ENCODE results near the gene STK24.
A peak's percentile ranks its signal among the peaks of the same experiment; 100 is the strongest.

Gene STK24

DNA sequence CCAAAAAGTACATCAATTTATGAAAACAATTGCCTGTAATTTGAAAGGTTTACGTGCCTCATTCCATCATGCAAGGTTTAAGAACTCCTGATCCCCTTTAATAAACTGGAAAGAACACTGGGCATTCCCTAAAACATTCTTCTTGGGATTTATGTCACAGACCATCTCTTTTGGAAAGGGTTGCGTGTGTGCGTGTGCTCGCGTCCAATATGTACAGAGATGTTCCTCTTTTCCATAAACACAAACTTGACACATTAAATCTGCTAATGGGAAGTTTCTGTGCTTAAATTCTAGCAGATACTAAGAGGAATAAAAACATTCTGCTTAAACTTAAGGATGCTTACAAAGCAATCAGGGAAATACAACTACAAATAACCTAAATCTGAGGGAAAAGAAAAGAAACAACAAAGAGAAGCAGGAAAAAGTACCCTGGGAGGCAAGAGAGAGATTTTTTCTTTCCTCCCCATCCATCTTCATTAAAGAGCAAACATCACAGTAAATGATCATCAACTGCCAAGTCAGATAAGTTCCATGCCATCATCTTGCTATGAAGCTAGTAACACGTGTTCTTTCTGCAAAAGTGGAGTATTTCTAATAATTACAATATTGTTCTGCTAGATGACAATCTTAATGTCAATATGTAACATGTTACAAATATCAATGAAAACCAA, 83.7 kb downstream of the STK24 start:
- DNase-seq (ENCODE audit: low read depth in 1 of 2, low spot score in 1 of 2) = no peak

- DNase-seq (ENCODE audit: low read depth in 1 of 2, low spot score in 1 of 2) = no peak
These were observed 84.4 kb downstream of the STK24 start for GRCh38 chr13:98492335-98493041.

DNA sequence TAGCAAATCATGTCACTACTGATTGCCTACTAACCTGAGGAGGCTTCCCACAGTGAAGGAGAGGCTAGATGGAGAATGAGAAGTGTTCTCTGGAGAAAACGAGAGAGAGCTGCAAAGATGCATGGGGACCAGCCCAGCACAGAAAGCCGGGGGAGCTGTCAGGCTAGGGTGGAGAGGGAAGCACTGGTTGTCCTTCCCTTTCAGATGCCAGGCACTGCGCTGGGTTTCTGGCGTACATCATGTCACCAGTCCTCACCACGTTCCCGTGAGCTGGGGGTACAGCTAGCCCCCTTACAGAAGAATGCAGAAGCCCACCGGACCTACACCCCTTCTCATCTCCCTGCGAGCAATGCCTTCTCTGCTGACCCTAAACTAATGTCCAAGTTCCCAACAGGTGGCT, 86.0 kb downstream of the STK24 start:
- DNase-seq (ENCODE audit: low read depth in 1 of 2, low spot score in 1 of 2) = no peak

- DNase-seq (ENCODE audit: low read depth in 1 of 2, low spot score in 1 of 2) = no peak
These were observed 86.6 kb downstream of the STK24 start for GRCh38 chr13:98490195-98490836.

DNA sequence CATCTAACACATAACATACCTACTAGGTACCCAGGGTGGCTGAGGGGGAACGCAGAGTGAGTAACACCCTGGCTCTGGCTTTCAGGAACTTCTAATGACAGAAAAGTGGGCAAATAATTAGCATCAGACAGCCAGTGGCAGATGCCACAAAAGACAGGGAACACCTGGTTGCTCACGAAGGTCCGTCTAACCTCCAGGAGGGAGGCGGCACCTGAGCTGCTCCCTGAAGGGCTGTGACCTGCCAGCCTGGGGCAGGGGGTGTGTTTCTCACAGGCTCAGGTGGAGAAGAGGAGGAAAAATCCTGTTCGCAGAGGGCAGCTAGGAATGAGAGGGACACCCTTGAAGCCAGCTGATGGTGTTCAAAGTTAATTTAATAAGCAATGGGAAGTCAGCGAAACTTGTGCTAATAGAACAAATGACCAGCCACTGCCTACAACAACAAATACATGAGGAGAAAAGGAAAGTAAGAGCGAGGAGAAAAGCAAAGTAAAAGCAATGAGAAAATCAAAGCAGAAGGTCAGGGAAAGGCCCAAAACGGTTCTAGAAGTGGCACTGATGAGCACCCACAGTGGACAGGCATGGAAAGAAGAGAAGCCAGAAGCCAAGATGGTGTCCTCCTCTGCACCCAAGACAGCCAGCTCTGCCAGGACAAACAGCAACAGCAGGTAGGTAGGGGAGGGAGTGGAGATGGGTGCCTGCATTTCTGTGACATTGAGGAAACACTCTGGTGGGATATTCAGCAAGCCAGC, 87.3 kb downstream of the STK24 start:
- DNase-seq (ENCODE audit: low read depth in 1 of 2, low spot score in 1 of 2) = no peak

DNA sequence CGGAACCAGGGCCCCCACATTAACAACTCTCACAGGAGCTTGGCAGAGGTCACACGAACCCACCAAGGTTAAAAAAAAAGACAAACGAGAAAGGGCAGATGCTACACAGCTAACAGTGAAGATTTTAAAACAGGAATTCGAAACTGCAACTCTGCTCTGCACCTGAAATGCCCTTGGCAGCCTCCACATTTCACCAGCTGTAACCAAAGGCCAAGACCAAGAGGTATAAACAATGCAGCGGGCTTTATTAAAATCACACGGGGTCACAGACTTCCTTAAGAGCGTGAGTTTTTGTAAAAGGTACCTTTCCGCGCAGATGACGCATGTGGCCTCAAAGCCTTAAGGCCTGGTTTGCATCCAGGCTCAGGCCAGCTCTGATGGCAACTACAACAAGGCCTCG, 88.2 kb downstream of the STK24 start:
- DNase-seq (ENCODE audit: low read depth in 1 of 2, low spot score in 1 of 2) = no peak

- no peak for DNase-seq (ENCODE audit: low read depth in 1 of 2, low spot score in 1 of 2)
These were observed 89.4 kb downstream of the STK24 start for GRCh38 chr13:98487522-98487921.

DNA sequence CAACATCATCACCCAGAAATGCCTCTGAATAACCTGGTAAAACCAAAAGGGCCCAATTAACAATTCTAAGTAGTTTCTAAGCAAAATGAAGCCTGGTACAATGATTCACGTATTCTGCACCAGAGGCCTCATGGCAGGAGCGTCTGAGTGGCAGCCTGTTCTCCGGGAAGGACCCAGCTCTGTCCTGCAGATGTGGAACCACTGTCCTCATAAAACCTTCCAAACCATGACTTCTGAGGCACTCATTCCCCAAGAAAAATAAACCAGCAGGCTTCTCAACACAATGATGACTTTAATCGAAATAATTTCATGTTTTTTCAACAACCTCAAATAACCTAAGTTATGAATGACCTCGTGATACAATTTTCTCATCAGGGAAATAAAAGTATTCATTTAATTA, 89.9 kb downstream of the STK24 start:
- DNase-seq (ENCODE audit: low read depth in 1 of 2, low spot score in 1 of 2) = no peak

DNA sequence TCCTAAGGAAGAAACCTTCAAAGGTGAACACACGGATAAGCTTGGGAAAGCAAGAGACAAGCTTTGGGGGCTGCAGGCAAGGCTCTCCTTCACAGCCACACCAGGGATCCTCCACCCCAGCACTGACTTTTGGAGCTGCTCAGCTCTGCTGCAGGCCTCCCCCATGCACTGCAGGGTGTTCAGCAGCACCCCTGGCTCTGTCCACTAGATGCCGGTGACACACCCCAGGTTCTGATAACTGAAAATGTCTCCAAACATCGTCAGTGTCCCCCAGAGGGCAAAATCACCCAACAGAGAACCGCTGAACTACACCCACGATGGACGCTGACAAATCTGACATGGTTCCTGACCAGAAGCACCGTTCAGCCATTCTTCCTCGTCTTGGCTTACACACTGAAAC, 90.5 kb downstream of the STK24 start:
- no peak for DNase-seq (ENCODE audit: low read depth in 1 of 2, low spot score in 1 of 2)

DNA sequence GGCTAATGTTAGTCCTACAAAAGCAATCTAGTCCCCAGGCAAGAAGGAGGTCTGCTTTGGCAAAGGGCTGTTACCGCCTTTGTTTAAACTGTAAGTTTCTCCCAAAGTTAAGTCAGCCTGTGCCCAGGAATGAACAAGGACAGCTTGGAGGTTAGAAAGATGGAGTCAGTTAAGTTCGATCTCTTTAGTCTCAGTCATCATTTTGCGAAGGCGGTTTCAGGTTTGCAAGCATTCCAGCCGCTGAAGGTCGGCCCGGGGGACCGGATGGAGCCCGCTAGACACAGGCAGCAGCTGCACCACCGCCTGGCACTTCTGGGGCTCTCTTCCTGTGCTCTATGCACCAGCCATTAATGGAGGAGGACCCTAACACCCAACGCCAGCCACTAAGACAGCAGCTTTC, 91.3 kb downstream of the STK24 start:
- DNase-seq (ENCODE audit: low read depth in 1 of 2, low spot score in 1 of 2) = no peak

DNA sequence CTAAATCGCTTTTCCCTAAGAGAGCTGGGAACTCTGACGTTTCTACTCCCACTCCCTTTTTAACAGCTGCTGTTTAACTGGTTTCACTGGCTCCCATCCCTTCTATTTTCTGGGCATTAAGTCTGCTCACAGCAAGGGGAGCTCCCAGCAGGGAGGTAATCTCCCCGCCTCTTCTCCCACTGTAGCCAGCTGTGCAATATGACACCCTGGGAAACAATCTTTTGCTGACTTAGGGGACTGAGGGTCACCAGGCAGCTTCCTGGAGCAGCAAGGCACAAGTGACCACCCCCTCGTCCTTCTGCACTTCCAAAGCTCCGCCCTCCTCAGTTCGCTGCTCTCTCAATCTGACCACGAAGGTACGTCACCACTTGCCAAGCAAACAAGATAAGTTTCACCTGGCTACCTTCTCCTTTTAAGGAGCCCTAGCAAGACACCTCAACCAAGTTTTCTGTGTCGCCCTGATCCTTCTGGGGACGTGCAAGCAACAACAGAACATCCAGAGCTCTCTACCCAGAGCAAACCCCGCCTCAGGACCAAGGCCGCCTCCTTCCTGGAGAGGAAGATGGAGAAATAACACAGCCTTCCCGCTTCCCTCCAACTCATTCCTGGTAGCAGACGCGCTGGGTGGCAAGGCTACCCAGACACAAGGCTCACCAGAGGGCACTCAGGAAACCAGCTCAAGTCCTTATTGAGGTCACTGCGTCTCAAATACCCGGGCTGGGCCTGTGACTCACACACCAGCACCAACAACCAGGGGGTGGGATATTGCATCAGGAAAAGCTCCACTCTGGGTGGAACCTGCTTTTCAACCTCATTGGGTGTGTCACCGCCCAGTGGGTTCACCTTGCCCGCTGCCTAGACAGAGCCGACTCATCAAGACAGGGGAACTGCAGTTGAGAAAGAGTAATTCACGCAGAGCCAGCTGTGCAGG, 92.4 kb downstream of the STK24 start:
- peak; percentile 19 to 49 for DNase-seq (ENCODE audit: low read depth in 1 of 2, low spot score in 1 of 2)

- DNase-seq (ENCODE audit: low read depth in 1 of 2, low spot score in 1 of 2) = no peak
These were observed 93.2 kb downstream of the STK24 start for GRCh38 chr13:98483601-98484288.

DNA sequence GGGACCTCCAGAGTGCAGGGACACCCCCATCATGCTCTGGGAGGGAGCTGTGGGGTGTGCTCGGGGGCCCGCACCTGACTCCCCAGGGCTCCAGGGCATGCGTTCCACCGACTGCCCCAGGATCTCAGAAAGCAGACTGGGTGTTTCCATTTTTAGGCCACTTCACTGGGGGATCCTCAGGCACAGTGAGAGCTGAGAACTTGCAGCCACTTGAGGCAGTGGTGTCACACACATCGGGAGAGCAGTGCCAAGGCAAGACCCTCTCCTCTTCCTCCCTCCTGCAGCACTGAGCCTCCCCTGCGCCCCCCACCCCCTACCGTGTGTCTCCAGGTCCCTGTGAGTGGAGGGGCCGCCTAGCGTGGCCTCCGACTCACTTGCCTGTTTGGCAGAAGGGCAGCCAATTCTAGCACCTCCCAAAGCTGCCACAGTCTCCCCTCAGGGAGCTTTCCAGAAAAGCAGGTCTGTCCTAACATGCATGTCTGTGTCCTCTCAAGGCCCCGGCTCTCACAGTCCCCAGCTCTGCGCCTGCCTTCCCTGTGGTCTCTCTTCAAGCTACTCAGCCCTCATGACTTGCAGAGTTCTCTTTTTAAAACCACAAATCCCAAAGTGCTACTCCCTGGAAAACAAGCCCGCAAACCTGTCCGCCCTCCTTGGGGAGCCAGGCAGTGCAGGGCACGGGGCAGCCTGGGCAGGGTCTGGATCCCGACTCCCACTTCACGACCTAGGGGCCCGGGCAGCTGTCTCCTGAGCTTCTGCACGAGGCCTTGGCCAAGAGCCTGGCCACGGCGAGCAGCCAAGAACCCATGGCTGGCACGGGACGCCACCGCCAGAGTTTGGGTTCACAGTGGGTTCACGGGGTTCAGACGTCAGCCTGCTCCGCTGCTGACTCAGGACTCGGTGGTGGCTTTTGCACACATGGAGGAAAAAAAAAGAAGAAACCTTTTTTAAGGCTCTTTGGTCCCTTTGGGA, 94.1 kb downstream of the STK24 start:
- DNase-seq (ENCODE audit: low read depth in 1 of 2, low spot score in 1 of 2) = no peak

GRCh38 chr13:98480915-98481877, 95.7 kb downstream of the STK24 start:
- DNase-seq (ENCODE audit: low read depth in 1 of 2, low spot score in 1 of 2) = no peak

DNA sequence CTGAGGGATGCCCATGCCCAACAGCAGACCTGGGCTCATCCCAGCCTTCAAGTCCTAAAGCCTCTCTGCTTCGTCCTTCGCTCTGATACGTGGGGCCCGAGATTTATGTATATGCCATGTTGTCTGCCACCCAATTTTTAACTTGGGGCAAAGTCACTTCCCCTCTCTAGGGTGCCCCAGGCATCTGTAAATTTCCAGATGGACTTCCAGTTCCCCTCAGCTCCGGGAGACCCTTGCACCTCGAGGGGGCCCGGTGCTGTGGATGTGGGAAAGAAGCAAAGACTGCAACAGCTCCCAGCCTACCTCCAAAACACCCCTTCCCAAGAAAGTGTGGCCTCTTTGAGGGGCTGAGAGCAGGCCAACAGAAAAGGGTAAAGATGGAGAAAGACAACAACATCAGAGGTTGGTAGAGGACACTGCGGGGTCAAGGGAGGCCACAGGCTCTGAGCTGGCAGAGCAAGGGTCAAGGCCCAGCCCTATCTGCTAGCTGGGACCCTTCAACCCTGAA, 97.4 kb downstream of the STK24 start:
- no peak for DNase-seq (ENCODE audit: low read depth in 1 of 2, low spot score in 1 of 2)

DNA sequence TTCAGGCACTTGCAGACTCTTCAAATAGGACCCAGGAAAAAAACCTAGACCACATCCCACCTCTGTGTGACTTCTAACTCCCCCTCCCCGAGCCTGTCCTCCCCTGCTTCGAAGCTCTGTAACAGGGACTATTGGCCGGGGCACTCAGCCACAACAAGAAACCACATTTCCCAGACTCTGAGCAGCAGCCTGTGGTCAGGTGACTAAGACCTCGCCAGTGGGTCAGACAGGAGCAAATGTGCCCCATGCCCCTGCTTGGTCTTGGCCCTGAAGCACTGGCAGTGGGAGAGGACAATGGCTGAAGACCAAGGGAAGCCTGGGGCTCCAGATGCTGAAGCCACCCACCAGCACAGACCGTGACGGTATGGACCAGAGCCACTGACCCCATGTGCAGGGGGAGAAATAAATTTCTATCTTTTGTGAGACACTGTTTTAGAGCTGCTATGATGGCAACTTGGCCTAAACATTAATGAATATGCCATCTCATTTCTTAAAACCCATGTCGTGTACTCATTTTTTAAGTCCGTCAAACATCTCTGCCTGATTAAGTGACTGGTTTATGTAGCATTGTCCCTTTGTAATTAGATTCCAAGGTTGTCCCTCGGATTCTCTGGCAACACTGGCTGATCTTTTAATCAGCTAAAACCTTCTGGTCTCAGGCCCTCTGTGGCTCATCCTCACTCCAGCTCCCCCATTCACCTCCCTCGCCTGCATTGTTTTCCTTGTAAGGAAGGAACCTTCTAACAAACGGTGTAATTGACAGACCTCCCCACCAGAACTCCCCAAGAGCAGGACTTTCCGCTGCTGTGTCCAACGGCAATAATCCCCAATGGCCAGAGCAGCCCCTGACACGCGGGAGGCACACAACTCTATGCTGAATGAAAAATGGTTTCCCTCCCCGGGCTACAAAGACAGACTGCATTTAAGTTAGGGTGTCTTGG, 98.4 kb downstream of the STK24 start:
- DNase-seq (ENCODE audit: low read depth in 1 of 2, low spot score in 1 of 2) = no peak
